ENCODE data around the gene OR1F1.
"Not testable (repeated sequence)": the region's sequence is repeated elsewhere in the genome, so short reads cannot be mapped to it uniquely, and the experiment has no call there.

OR1F1 gene

DNA sequence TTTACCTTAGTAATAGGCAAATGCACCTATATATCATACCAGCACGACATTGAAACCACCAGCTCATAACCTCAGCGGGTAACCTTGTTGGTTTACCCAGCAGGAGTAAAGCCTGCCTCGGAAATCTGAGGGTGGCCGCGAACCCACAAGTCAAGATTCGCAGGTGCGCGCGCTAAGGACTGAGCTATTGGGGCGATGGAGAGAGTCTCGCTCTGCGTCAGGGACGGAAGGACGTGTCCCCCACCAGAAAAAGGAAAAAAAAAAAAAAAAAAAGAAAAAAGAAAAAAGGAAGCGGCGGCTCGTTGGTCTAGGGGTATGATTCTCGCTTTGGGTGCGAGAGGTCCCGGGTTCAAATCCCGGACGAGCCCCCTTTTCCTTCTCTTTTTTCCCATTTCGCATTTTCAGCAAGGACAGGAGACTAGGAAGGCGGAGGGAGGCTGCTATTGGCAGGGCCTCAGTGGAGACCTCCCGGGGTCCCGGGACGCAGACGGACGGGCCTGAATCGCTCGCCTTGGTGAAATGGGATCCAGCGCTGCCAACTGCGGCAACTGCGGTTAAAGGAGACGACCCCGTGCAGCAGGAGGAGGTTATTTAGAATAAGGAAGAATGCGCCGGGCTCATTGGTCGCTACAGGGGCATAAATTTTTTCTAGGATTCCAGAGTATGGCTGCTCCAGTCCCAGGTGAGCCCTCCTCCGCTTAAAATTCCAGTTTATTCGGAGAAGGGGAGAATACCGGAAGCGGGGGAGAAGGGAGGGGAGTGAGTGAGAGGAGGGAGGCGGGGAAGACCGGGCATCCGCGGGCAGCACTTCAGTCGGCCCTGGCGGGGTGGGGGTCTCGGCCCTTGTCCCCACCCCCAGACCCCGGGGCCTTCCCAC is at the start of gene OR1F1:
OR1F1 (plus strand) TSS at position 407 of the 877 bp plus-strand sequence.
- TF ChIP-seq TCF4 (CRISPR knock-in tag; IDR thresholded peaks at IDR 0.05; ENCODE audit: borderline replicate concordance) (no peak), OSR1 (CRISPR knock-in tag; IDR thresholded peaks at IDR 0.05) (no peak), TOX (CRISPR knock-in tag; IDR thresholded peaks at IDR 0.05; ENCODE audit: borderline replicate concordance) (no peak), ZNF565 (CRISPR knock-in tag; conservative IDR thresholded peaks at IDR 0.05; ENCODE audit: low read depth) (no peak), ZNF8 (CRISPR knock-in tag; IDR thresholded peaks at IDR 0.05) (no peak)
- TF ChIP-seq, protein P1, sequence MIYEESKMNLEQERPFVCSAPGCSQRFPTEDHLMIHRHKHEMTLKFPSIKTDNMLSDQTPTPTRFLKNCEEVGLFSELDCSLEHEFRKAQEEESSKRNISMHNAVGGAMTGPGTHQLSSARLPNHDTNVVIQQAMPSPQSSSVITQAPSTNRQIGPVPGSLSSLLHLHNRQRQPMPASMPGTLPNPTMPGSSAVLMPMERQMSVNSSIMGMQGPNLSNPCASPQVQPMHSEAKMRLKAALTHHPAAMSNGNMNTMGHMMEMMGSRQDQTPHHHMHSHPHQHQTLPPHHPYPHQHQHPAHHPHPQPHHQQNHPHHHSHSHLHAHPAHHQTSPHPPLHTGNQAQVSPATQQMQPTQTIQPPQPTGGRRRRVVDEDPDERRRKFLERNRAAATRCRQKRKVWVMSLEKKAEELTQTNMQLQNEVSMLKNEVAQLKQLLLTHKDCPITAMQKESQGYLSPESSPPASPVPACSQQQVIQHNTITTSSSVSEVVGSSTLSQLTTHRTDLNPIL (CRISPR knock-in tag; IDR thresholded peaks at IDR 0.05; ENCODE audit: low read depth) = no peak
- ATAC-seq = peak; percentile 45

DNA sequence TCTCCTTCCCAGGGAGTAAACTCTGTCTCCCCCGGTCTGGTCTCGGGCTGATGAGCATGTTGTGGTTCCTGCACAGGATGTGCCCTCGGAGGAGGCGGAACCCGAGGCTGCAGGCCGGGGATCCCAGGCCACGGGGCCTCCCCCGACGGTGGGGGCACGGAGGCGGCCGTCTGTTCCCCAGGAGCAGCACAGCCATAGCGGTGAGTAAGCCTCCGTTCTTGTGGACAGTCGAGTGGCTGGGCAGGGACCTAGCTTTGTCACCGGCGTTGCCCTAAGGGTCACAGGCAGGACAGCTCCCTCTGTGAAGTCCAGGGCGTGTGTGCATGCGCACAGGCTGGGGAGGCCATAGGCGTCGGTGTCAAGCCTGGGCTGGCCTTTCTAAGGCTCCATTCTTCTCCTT is 49.7 kb upstream of the OR1F1 start:
- ATAC-seq = no peak
- no peak for TF ChIP-seq ISL1 (CRISPR knock-in tag; IDR thresholded peaks at IDR 0.05)
- no peak for TF ChIP-seq PPARA (CRISPR knock-in tag; IDR thresholded peaks at IDR 0.05; ENCODE audit: borderline replicate concordance)
- TF ChIP-seq ZFP30 (CRISPR knock-in tag; IDR thresholded peaks at IDR 0.05) = no peak
- TF ChIP-seq OSR1 (CRISPR knock-in tag; IDR thresholded peaks at IDR 0.05) = no peak
- no peak for TF ChIP-seq POU6F1 (CRISPR knock-in tag; IDR thresholded peaks at IDR 0.05; ENCODE audit: borderline replicate concordance, low read depth)
- no peak for TF ChIP-seq ZNF8 (CRISPR knock-in tag; IDR thresholded peaks at IDR 0.05)
- TF ChIP-seq TOX (CRISPR knock-in tag; IDR thresholded peaks at IDR 0.05; ENCODE audit: borderline replicate concordance) = no peak

- ATAC-seq = no peak
- TF ChIP-seq ESRRG (CRISPR knock-in tag; IDR thresholded peaks at IDR 0.05) (no peak), ISL1 (CRISPR knock-in tag; IDR thresholded peaks at IDR 0.05) (no peak), ZNF565 (CRISPR knock-in tag; conservative IDR thresholded peaks at IDR 0.05; ENCODE audit: low read depth) (no peak), GLIS3 (CRISPR knock-in tag; IDR thresholded peaks at IDR 0.05) (no peak), TCF4 (CRISPR knock-in tag; IDR thresholded peaks at IDR 0.05; ENCODE audit: borderline replicate concordance) (no peak), ZNF8 (CRISPR knock-in tag; IDR thresholded peaks at IDR 0.05) (no peak), BACH2 (CRISPR knock-in tag; IDR thresholded peaks at IDR 0.05; ENCODE audit: borderline replicate concordance) (no peak), PPARA (CRISPR knock-in tag; IDR thresholded peaks at IDR 0.05; ENCODE audit: borderline replicate concordance) (no peak), RARB (CRISPR knock-in tag; IDR thresholded peaks at IDR 0.05) (no peak), ZNF70 (CRISPR knock-in tag; IDR thresholded peaks at IDR 0.05) (no peak), ZC3H10 (CRISPR knock-in tag; IDR thresholded peaks at IDR 0.05) (no peak), OSR1 (CRISPR knock-in tag; IDR thresholded peaks at IDR 0.05) (no peak)
- TF ChIP-seq, protein P1 (CRISPR knock-in tag; IDR thresholded peaks at IDR 0.05; ENCODE audit: low read depth) = no peak
These were observed 49.1 kb upstream of the OR1F1 start for GRCh38 chr16:3138823-3139426.

- ATAC-seq = not testable (repeated sequence)
These were observed 48.4 kb upstream of the OR1F1 start for GRCh38 chr16:3139561-3139960.

GRCh38 chr16:3140603-3141427 is 47.2 kb upstream of the OR1F1 start:
- no peak for TF ChIP-seq ZNF565 (CRISPR knock-in tag; conservative IDR thresholded peaks at IDR 0.05; ENCODE audit: low read depth)
- TF ChIP-seq RARB (CRISPR knock-in tag; IDR thresholded peaks at IDR 0.05) = no peak
- TF ChIP-seq PATZ1 (CRISPR knock-in tag; IDR thresholded peaks at IDR 0.05; ENCODE audit: borderline replicate concordance) = no peak
- no peak for TF ChIP-seq GLIS3 (CRISPR knock-in tag; IDR thresholded peaks at IDR 0.05)
- TF ChIP-seq CSRNP3 (CRISPR knock-in tag; IDR thresholded peaks at IDR 0.05) = no peak
- no peak for TF ChIP-seq OSR1 (CRISPR knock-in tag; IDR thresholded peaks at IDR 0.05)
- TF ChIP-seq ZFP30 (CRISPR knock-in tag; IDR thresholded peaks at IDR 0.05) = no peak
- ATAC-seq = no peak
